ENCODE data around the gene SMAP2. TPM values are rescaled to one million over a fixed set of nuclear protein-coding genes. Genes with fewer than 3 reads are reported as not detected.
"Not testable (repeated sequence)": the region's sequence is repeated elsewhere in the genome, so short reads cannot be mapped to it uniquely, and the experiment has no call there.

Gene SMAP2
- total and polyA plus RNA-seq, 10 of the 15 experiments (the other 5 are each of a cell fraction or from before 2014, with no cell fraction given), result 33.4 to 177 (median 105) TPM

DNA sequence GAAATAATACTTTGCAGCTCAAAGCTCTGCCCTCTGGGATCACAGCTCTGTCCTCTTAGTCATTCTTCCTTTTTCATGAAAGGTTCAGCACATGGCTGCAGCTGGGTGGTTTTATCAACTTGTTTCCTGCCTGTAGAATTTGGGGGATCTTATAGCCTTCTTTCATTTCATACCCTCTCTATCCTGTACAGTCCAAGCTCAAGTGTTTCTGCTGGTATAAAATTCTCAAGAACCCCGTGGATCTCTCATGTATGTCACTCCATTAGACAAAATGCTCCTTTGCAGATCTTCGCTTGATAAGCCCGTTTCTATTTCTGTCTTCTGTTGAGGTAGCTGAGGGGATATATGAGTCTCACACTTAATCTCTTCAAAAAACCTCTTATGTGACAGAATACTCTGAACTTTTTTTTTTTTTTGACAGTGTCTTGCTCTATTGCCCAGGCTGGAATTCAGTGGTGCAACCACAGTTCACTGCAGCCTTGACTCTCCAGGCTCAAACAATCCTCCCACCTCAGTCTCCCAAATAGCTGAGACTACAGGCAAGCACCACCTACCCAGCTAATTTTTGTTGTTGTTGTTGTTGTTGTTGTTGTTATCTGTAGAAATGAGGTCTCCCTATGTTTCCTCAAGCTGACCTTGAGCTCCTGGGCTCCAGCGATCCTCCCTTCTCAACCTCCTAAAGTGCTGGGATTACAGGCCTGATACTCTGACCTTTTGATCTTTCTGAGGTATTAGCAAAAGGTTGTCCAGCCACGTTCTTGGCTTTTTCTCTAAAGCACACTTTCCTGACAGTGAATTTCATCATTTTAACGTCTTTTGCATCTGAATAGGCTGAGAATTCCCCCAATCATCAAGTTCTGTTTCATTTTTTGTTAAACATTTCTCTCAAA, 31.8 kb upstream of the SMAP2 start:
- POLR2A ChIA-PET, result interaction anchor here (0.5 to 3.7 kb wide), 5 partner anchors 10 to 190 kb away, joined by 3 to 14 read pairs (median 3); no protein-coding TSS in a partner anchor
- no peak for DNase-seq (ENCODE audit: low read depth, low spot score)

DNA sequence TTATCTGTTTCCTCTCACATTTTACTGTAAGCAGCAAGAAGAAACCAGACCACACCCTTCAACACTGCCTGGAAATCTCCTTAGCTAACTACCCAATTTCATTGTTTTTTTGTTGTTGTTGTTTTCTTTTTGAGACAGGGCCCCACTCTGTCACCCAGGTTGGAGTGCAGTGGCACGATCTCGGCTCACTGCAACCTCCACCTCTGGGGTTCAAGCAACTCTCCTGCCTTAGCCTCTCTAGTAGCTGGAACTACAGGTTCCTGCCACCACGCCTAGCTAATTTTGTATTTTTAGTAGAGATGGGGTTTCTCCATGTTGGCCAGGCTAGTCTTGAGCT, 31.2 kb upstream of the SMAP2 start:
- BruUV-seq (replicated peaks); FAIRE-seq; H3K9me3 ChIP-seq (replicated peaks; ENCODE audit: control insufficient read depth, insufficient read depth, low read length); intact Hi-C loops (cut with micrococcal nuclease; ENCODE audit: unreplicated experiment); H3K4me1 ChIP-seq (ENCODE audit: control insufficient read depth, insufficient read depth, low read length); H3K79me2 ChIP-seq (ENCODE audit: control insufficient read depth, insufficient read depth, low read length); H3K9ac ChIP-seq (ENCODE audit: control insufficient read depth, insufficient read depth, low read length); ATAC-seq; DNase-seq (ENCODE audit: low read depth, low spot score); in situ Hi-C loops (cut with MboI); H3K4me2 ChIP-seq (ENCODE audit: control insufficient read depth, insufficient read depth); H3K27ac ChIP-seq (ENCODE audit: control insufficient read depth, insufficient read depth); H3K27me3 ChIP-seq (replicated peaks in 1 of 2; ENCODE audit: control insufficient read depth in 2 of 2, insufficient read depth in 2 of 2, low read length in 1 of 2); H4K20me1 ChIP-seq (ENCODE audit: control insufficient read depth, insufficient read depth); H3K36me3 ChIP-seq (ENCODE audit: control insufficient read depth in 2 of 2, insufficient read depth in 2 of 2, low read length in 1 of 2): not testable (repeated sequence)
- CTCF ChIA-PET, result interaction anchor here (0.9 to 11.6 kb wide), 12 partner anchors 10 to 258 kb away, joined by 3 to 332 read pairs (median 12); partner anchors contain the start of genes COL9A2 and SMAP2
- Histone ChIP-seq H3K4me3 (0 out of 2 replicates have a peak overlapping the region, but pooled peaks have one; percentile 5), H2AFZ (ENCODE audit: control insufficient read depth, low read depth, low read length) (peak overlapping the region; percentile 32)
- RAD21 ChIA-PET (ENCODE audit: unreplicated experiment), result interaction anchor here (1.4 to 2.6 kb wide), 5 partner anchors 10 to 189 kb away, joined by 4 to 18 read pairs (median 6); no protein-coding TSS in a partner anchor
- SMC1A ChIA-PET (ENCODE audit: uncharacterized antibody, unreplicated experiment), result interaction anchor here (1.1 to 4.8 kb wide), 15 partner anchors 21 to 264 kb away, joined by 4 to 48 read pairs (median 7); partner anchors contain the start of genes COL9A2 and RLF
- WGBS (ENCODE audit: insufficient coverage, insufficient replicate concordance, low lambda C conversion rate, missing lambda C conversion rate), result 4% methylated on average over 3 of the region's 3 CpGs
- POLR2A ChIA-PET, result interaction anchor here (1.1 kb wide), 1 partner anchor 9 kb away, joined by 3 read pairs; no protein-coding TSS in a partner anchor

More for the DNA sequence above, 31.8 kb upstream of the SMAP2 start:
- Histone ChIP-seq H3K27me3 (replicated peaks in 1 of 2; ENCODE audit: control insufficient read depth in 2 of 2, insufficient read depth in 2 of 2, low read length in 1 of 2) (no peaks in the 10 kb centered on the region), H4K20me1 (ENCODE audit: control insufficient read depth, insufficient read depth) (no peaks in the 10 kb centered on the region), H3K9ac (ENCODE audit: control insufficient read depth, insufficient read depth, low read length) (0 out of 2 replicates have a peak overlapping the region, but pooled peaks have one; percentile 5), H3K9me3 (replicated peaks; ENCODE audit: control insufficient read depth, insufficient read depth, low read length) (peaks cover 3% of the 10 kb centered on the region; the same call in 2 of the 3 replicates), H3K4me1 (ENCODE audit: control insufficient read depth, insufficient read depth, low read length) (peaks cover 5% of the 10 kb centered on the region; the same call in 1 of the 2 replicates), H3K36me3 (ENCODE audit: control insufficient read depth in 2 of 2, insufficient read depth in 2 of 2, low read length in 1 of 2) (no peaks in the 10 kb centered on the region), H3K4me2 (ENCODE audit: control insufficient read depth, insufficient read depth) (no peak overlapping the region), H3K4me3 (0 out of 2 replicates have a peak overlapping the region, but pooled peaks have one; percentile 5), H3K27ac (ENCODE audit: control insufficient read depth, insufficient read depth) (no peak overlapping the region; the same call in 1 of the 2 replicates), H3K79me2 (ENCODE audit: control insufficient read depth, insufficient read depth, low read length) (no peaks in the 10 kb centered on the region), H2AFZ (ENCODE audit: control insufficient read depth, low read depth, low read length) (peak overlapping the region; percentile 32)
- BruUV-seq (replicated peaks), result no TSS peak
- intact Hi-C loops (cut with micrococcal nuclease; ENCODE audit: unreplicated experiment), result no loop called here
- ChIA-PET CTCF (interaction anchor here (0.6 to 11.6 kb wide), 17 partner anchors 11 to 258 kb away, joined by 3 to 332 read pairs (median 5); partner anchors contain the start of genes COL9A2 and SMAP2), SMC1A (ENCODE audit: uncharacterized antibody, unreplicated experiment) (interaction anchor here (0.6 to 4.8 kb wide), 23 partner anchors 10 to 277 kb away, joined by 3 to 48 read pairs (median 5); partner anchors contain the start of genes COL9A2 and RLF), RAD21 (ENCODE audit: unreplicated experiment) (interaction anchor here (0.8 to 2.6 kb wide), 14 partner anchors 11 to 327 kb away, joined by 3 to 18 read pairs (median 5); partner anchors contain the start of gene SMAP2)
- FAIRE-seq, result no peak
- in situ Hi-C loops (cut with MboI), result no loop called here
- TF ChIP-seq, protein P1, sequence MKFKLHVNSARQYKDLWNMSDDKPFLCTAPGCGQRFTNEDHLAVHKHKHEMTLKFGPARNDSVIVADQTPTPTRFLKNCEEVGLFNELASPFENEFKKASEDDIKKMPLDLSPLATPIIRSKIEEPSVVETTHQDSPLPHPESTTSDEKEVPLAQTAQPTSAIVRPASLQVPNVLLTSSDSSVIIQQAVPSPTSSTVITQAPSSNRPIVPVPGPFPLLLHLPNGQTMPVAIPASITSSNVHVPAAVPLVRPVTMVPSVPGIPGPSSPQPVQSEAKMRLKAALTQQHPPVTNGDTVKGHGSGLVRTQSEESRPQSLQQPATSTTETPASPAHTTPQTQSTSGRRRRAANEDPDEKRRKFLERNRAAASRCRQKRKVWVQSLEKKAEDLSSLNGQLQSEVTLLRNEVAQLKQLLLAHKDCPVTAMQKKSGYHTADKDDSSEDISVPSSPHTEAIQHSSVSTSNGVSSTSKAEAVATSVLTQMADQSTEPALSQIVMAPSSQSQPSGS (IDR thresholded peaks at IDR 0.05; ENCODE audit: low read length), result no peak
- TF ChIP-seq, protein P2, sequence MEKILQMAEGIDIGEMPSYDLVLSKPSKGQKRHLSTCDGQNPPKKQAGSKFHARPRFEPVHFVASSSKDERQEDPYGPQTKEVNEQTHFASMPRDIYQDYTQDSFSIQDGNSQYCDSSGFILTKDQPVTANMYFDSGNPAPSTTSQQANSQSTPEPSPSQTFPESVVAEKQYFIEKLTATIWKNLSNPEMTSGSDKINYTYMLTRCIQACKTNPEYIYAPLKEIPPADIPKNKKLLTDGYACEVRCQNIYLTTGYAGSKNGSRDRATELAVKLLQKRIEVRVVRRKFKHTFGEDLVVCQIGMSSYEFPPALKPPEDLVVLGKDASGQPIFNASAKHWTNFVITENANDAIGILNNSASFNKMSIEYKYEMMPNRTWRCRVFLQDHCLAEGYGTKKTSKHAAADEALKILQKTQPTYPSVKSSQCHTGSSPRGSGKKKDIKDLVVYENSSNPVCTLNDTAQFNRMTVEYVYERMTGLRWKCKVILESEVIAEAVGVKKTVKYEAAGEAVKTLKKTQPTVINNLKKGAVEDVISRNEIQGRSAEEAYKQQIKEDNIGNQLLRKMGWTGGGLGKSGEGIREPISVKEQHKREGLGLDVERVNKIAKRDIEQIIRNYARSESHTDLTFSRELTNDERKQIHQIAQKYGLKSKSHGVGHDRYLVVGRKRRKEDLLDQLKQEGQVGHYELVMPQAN (conservative IDR thresholded peaks at IDR 0.05), result no peak
- TF ChIP-seq NR2F1 (conservative IDR thresholded peaks at IDR 0.05) (0 out of 2 replicates have a peak, but pooled peaks have one; percentile 35), HDAC2 (IDR thresholded peaks at IDR 0.05) (no peak)
- WGBS (ENCODE audit: insufficient coverage, insufficient replicate concordance, low lambda C conversion rate, missing lambda C conversion rate), result 37% methylated on average over 6 of the region's 6 CpGs
- no peak for ATAC-seq

Measured in GM12878 (cell line).